GM18520 (cell line): Measurements from ENCODE around the gene BNC1.
"Not testable (repeated sequence)": the region's sequence is repeated elsewhere in the genome, so short reads cannot be mapped to it uniquely, and the experiment has no call there.

Experiments
- ATAC-seq: cut with Tn5 transposase; IDR thresholded peaks from one replicate; pipeline ENCODE4 v1.9.1; 2021; ENCODE audit not compliant: unreplicated experiment

The BNC1 gene

GRCh38 chr15:83249030-83249343, 35.5 kb downstream of the BNC1 start:
- ATAC-seq = no peak

GRCh38 chr15:83248151-83249029, 36.1 kb downstream of the BNC1 start:
- no peak for ATAC-seq

GRCh38 chr15:83243634-83244033, 40.8 kb downstream of the BNC1 start:
- no peak for ATAC-seq

- no peak for ATAC-seq
Observed at GRCh38 chr15:83230242-83230641, 54.2 kb downstream of the BNC1 start.

GRCh38 chr15:83225449-83225848, 59.0 kb downstream of the BNC1 start:
- ATAC-seq = no peak

- ATAC-seq = not testable (repeated sequence)
Observed at GRCh38 chr15:83221781-83222180, 62.7 kb downstream of the BNC1 start.

GRCh38 chr15:83219026-83219425, 65.4 kb downstream of the BNC1 start:
- ATAC-seq = no peak

GRCh38 chr15:83215306-83215705, 69.2 kb downstream of the BNC1 start:
- ATAC-seq = no peak

- no peak for ATAC-seq
Observed at GRCh38 chr15:83210619-83211018, 73.8 kb downstream of the BNC1 start.

GRCh38 chr15:83209333-83209732, 75.1 kb downstream of the BNC1 start:
- ATAC-seq = no peak

- ATAC-seq = no peak
Observed at GRCh38 chr15:83208367-83208661, 76.2 kb downstream of the BNC1 start.

GRCh38 chr15:83207660-83208366, 76.7 kb downstream of the BNC1 start, which contains the start of gene HDGFL3:
Gene HDGFL3 (minus strand): TSS chr15:83207823. CDS start chr15:83207414, 409 bp downstream.
- no peak for ATAC-seq

- ATAC-seq = no peak
Observed at GRCh38 chr15:83207009-83207659, 77.3 kb downstream of the BNC1 start.

- no peak for ATAC-seq
Observed at GRCh38 chr15:83206526-83207008, 77.9 kb downstream of the BNC1 start.
